DOHH2 (cell line): ENCODE measurements around the gene PTH2.

Source experiments
- H3F3A ChIP-seq: fragments of 200-600 bp; sonication (generic), shearing (Covaris generic); 2 replicates; pipeline ENCODE4 v1.6.0; 2016; ENCODE audit warnings: antibody characterized with exemption, mild to moderate bottlenecking; ENCODE audit not compliant: control insufficient read depth, insufficient read depth
- H3K27ac ChIP-seq: fragments of 200-600 bp; sonication (generic); 2 replicates; pipeline ENCODE4 v1.5.1; 2014; ENCODE audit warnings: low read depth, mild to moderate bottlenecking, low read length, moderate library complexity
- H3K27me3 ChIP-seq: fragments of 200-600 bp; sonication (generic); 2 replicates; pipeline ENCODE4 v1.6.1; 2014; ENCODE audit warnings: mild to moderate bottlenecking, low read length, mixed read lengths; ENCODE audit not compliant: control insufficient read depth
- H3K36me3 ChIP-seq: fragments of 200-600 bp; sonication (generic); 2 replicates; pipeline ENCODE4 v1.6.1; 2014; ENCODE audit warnings: mild to moderate bottlenecking, low read length, moderate library complexity, mixed read lengths; ENCODE audit not compliant: control insufficient read depth
- H3K4me1 ChIP-seq: fragments of 200-600 bp; sonication (generic); 2 replicates; pipeline ENCODE4 v1.6.1; 2014; ENCODE audit warnings: mild to moderate bottlenecking, low read length, mixed read lengths; ENCODE audit not compliant: control insufficient read depth
- H3K4me2 ChIP-seq: fragments of 200-600 bp; sonication (generic); 2 replicates; pipeline ENCODE4 v1.6.0; 2014; ENCODE audit warnings: mild to moderate bottlenecking, low read length, moderate library complexity
- H3K4me3 ChIP-seq: fragments of 200-600 bp; sonication (generic); 2 replicates; pipeline ENCODE4 v1.5.1; 2014; ENCODE audit warnings: mild to moderate bottlenecking, low read length, mixed read lengths
- H3K79me2 ChIP-seq: fragments of 200-600 bp; sonication (generic); 2 replicates; pipeline ENCODE4 v1.6.1; 2014; ENCODE audit warnings: mild to moderate bottlenecking, low read length, mixed read lengths; ENCODE audit not compliant: control insufficient read depth
- H3K9me2 ChIP-seq: fragments of 200-600 bp; sonication (generic); replicated peaks from 2 replicates; pipeline ENCODE4 v1.6.1; 2014; ENCODE audit warnings: mild to moderate bottlenecking, low read length, mixed read lengths; ENCODE audit not compliant: control insufficient read depth
- H3K9me3 ChIP-seq: fragments of 200-600 bp; sonication (generic); 2 replicates; pipeline ENCODE4 v1.6.1; 2014; ENCODE audit warnings: antibody characterized with exemption, low read length, mixed read lengths; ENCODE audit not compliant: control insufficient read depth, insufficient read depth
- H4K20me1 ChIP-seq: fragments of 200-600 bp; sonication (generic); 2 replicates; pipeline ENCODE4 v1.6.0; 2014; ENCODE audit warnings: low read depth, mild to moderate bottlenecking, antibody characterized with exemption, low read length, moderate library complexity; ENCODE audit not compliant: control insufficient read depth, insufficient read depth
- EZH2phosphoT487 ChIP-seq: fragments of 200-600 bp; sonication (generic); IDR thresholded peaks from 2 replicates; pipeline ENCODE4 v1.6.1; 2017; ENCODE audit warnings: borderline replicate concordance, mild to moderate bottlenecking, antibody characterized with exemption, low read length, moderate library complexity, mixed read lengths
- TF ChIP-seq, protein P1 (sequence below): fragments of 200-600 bp; sonication (generic); IDR thresholded peaks from one replicate; pipeline ENCODE4 v1.5.1; 2014; ENCODE audit warnings: antibody characterized with exemption, mild to moderate bottlenecking, low read depth, low read length; ENCODE audit not compliant: poor library complexity, severe bottlenecking

The PTH2 gene

DNA sequence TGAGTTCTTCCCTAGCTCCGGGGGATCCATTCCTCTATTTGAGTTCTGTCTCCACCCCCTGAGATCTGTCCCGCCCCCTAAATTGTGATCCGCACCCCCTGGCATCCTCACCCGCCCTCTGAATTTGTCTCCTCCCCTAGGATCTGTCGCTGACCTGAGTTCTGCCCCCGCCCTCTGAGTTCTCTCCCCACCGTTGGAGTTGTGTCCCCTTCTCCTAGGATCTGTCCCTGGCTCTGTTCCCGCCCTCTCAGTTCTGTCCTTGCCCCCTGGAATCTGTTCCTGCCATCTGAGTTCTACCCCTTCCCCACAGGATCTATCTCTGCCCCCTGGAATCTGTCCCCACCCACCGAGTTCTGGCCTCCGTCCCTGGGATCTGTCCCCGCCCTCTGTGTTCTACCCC is 19.1 kb upstream of the PTH2 start:
- H3K4me3 ChIP-seq = peak overlapping the region; percentile 88; the same call in 1 of the 2 replicates
- H4K20me1 ChIP-seq = no peaks in the 10 kb centered on the region
- peaks cover 21% of the 10 kb centered on the region for H3K4me1 ChIP-seq
- no peak overlapping the region for H3K27ac ChIP-seq
- peak overlapping the region; percentile 99 for H3K4me2 ChIP-seq
- peaks cover 46% of the 10 kb centered on the region for H3K27me3 ChIP-seq
- no peaks in the 10 kb centered on the region for H3K9me3 ChIP-seq
- peaks cover 11% of the 10 kb centered on the region for H3K36me3 ChIP-seq
- H3F3A ChIP-seq = peaks cover 9% of the 10 kb centered on the region
- no peaks in the 10 kb centered on the region for H3K9me2 ChIP-seq
- H3K79me2 ChIP-seq = no peaks in the 10 kb centered on the region
- TF ChIP-seq EZH2phosphoT487 = no peak
- TF ChIP-seq, protein P1, sequence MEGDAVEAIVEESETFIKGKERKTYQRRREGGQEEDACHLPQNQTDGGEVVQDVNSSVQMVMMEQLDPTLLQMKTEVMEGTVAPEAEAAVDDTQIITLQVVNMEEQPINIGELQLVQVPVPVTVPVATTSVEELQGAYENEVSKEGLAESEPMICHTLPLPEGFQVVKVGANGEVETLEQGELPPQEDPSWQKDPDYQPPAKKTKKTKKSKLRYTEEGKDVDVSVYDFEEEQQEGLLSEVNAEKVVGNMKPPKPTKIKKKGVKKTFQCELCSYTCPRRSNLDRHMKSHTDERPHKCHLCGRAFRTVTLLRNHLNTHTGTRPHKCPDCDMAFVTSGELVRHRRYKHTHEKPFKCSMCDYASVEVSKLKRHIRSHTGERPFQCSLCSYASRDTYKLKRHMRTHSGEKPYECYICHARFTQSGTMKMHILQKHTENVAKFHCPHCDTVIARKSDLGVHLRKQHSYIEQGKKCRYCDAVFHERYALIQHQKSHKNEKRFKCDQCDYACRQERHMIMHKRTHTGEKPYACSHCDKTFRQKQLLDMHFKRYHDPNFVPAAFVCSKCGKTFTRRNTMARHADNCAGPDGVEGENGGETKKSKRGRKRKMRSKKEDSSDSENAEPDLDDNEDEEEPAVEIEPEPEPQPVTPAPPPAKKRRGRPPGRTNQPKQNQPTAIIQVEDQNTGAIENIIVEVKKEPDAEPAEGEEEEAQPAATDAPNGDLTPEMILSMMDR = no peak

DNA sequence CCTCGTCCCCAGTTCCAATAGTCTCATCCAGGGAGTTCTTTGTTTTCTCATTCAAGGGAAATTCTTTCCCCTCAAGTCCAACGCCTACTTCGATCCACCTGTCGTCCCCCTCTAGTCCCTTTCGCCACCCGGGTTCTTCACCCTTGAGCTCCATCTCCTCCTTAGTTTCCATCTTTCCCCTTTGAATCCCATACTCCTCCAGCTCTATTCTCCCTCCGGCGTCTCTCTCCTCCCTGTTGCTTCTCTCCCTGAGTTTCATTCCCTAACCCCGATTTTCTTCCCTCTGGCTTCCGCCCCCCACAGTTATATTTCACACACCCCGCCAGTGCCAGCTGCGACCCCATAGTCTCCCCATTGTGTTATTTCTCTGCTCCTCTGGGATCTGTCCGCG is 18.7 kb upstream of the PTH2 start:
- Histone ChIP-seq H3K4me3 (no peak overlapping the region), H3K27ac (no peak overlapping the region), H3K36me3 (peaks cover 7% of the 10 kb centered on the region), H3K4me1 (peaks cover 21% of the 10 kb centered on the region), H3K9me2 (no peaks in the 10 kb centered on the region), H3K9me3 (no peaks in the 10 kb centered on the region), H3K79me2 (no peaks in the 10 kb centered on the region), H3K4me2 (0 out of 2 replicates have a peak overlapping the region, but pooled peaks have one; percentile 19), H4K20me1 (no peaks in the 10 kb centered on the region), H3K27me3 (peaks cover 50% of the 10 kb centered on the region), H3F3A (peaks cover 9% of the 10 kb centered on the region)
- no peak for TF ChIP-seq EZH2phosphoT487
- TF ChIP-seq, protein P1 = no peak

DNA sequence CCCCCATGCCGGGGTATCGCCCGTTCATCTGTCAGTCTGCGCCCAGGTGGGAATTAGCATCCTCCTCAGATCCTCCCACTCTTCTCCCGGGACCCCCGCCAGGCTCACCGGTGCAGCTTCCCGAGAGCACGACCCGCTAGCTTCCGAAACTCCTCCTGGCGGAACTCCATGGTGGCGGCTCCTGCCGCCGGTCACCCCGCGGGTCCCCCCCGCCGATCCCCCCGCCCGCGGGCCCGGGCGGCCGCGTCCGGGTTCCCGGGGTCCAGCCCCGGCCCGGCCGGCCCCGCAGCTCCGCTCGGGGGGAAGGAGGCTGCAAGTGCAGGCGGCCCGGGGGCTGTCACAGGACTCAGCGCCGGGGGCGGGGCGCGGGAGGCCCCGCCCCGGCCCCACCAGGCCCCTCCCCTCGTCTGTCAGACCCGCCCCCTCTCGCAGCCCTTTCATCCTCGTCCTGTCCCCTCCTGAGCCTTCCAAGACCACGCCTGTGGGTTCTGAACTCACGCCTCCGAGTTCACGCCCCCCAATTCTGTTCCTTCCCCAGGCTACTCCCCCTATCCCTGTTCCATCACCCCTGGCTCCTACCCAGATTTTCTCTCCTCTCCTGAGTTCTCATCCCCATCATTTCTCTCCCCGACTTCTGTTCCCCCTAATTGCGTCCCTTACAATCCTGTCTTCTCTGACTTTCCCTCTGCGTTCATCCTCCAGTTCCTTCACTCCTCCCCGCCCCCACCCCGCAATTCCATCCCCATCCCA is 18.1 kb upstream of the PTH2 start, which contains the start of gene SLC17A7:
TSS of gene SLC17A7 (minus strand) at position 318 of the 750 bp plus-strand sequence. CDS start at position 170, 148 bp downstream.
- Histone ChIP-seq H3K4me2 (peak within 1 kb of the TSS; percentile 99), H3K27ac (no peak within 1 kb of the TSS), H3K4me1 (peaks cover 24% of the 10 kb centered on the region)

More for the DNA sequence above, 18.1 kb upstream of the PTH2 start, which contains the start of gene SLC17A7:
- no peak for TF ChIP-seq EZH2phosphoT487
- TF ChIP-seq, protein P1 = no peak
- no peaks in the 10 kb centered on the region for H3K79me2 ChIP-seq
- no peaks in the 10 kb centered on the region for H3K9me3 ChIP-seq
- H3K36me3 ChIP-seq = peaks cover 1% of the 10 kb centered on the region
- H3K9me2 ChIP-seq = no peaks in the 10 kb centered on the region
- H3F3A ChIP-seq = peaks cover 9% of the 10 kb centered on the region
- H4K20me1 ChIP-seq = no peaks in the 10 kb centered on the region
- H3K27me3 ChIP-seq = peaks cover 55% of the 10 kb centered on the region
- peak within 1 kb of the TSS; percentile 88; the same call in 1 of the 2 replicates for H3K4me3 ChIP-seq
